Ishikawa (cell line): Measurements from ENCODE around the gene MYO5B.

ENCODE experiments used
- CREB1 ChIP-seq: IDR thresholded peaks from 2 replicates; pipeline ENCODE4 v1.6.1; 2012; ENCODE audit warnings: low read depth
- RAD21 ChIP-seq: IDR thresholded peaks from 2 replicates; pipeline ENCODE4 v1.6.1; 2012; ENCODE audit warnings: low read depth
- TCF12 ChIP-seq: IDR thresholded peaks from 2 replicates; pipeline ENCODE4 v1.6.1; 2012; ENCODE audit warnings: low read depth
- YY1 ChIP-seq: IDR thresholded peaks from 2 replicates; pipeline ENCODE4 v1.6.1; 2012; ENCODE audit warnings: low read depth
- TF ChIP-seq, protein P1 (sequence below): IDR thresholded peaks from 2 replicates; pipeline ENCODE4 v1.6.1; 2012

DNA sequence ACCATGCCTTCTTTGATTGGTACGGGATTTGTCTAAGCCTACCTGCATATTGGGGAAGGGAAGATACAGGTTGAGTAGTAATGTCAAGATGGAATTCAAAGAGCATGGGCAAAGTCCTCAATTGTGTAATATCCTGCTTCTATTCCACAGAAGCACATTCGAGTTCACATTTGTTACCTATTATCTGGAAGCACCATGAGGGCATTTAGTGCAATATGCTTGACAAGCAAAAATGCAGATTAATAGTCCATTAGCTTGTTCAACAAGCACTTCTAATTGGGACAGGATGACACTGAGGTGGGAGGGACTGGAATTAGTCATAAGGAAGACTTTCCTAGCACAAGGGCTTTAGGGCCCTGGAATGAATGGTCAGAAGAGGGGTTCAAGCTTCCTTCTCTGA lies 40.5 kb downstream of the MYO5B start:
- TF ChIP-seq YY1: no peak
- TF ChIP-seq RAD21: no peak
- TF ChIP-seq, protein P1, sequence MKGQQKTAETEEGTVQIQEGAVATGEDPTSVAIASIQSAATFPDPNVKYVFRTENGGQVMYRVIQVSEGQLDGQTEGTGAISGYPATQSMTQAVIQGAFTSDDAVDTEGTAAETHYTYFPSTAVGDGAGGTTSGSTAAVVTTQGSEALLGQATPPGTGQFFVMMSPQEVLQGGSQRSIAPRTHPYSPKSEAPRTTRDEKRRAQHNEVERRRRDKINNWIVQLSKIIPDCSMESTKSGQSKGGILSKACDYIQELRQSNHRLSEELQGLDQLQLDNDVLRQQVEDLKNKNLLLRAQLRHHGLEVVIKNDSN: no peak
- TF ChIP-seq TCF12: no peak
- TF ChIP-seq CREB1: no peak
